Left lobe of liver (tissue), 2 donors: ENCODE data around the gene AGL. TPM values are rescaled to one million over a fixed set of nuclear protein-coding genes. Genes with fewer than 3 reads are reported as not detected.
A peak's percentile ranks its signal among the peaks of the same experiment; 100 is the strongest.
"Not testable (repeated sequence)": the region's sequence is repeated elsewhere in the genome, so short reads cannot be mapped to it uniquely, and the experiment has no call there.

Experiments
- ATAC-seq: fragments of 200-7000 bp; cut with Tn5 transposase; one replicate; pipeline ENCODE4 v1.9.1; 2020; ENCODE audit warnings: mild to moderate bottlenecking, moderate library complexity
- DNase-seq: peaks from one replicate; pipeline ENCODE4 v3.0.0-alpha.2; 2020; ENCODE audit warnings: low spot score
- total RNA-seq: library from RNA; stranded (reverse); gene quantifications from one replicate; pipeline ENCODE4 v1.2.1, GENCODE V29; 2021
- donor health status: DM: no; HTN: no; CAD: no; lungs with moderate emphysema.
- donor health status: DM: no; HTN: yes; CAD: no.

The AGL gene
- total RNA-seq, 1 donor from 2014 or later = 43.1 TPM

GRCh38 chr1:99850459-99851291 is 514 bp downstream of the AGL start:
- ATAC-seq = peak; percentile 27
- no peak for DNase-seq

- no peak for ATAC-seq
- no peak for DNase-seq
These were observed 1.8 kb downstream of the AGL start for GRCh38 chr1:99851850-99852454.

GRCh38 chr1:99852648-99853047 is 2.5 kb downstream of the AGL start:
- no peak for DNase-seq
- ATAC-seq = peak; percentile 48

- ATAC-seq = no peak
- no peak for DNase-seq
These were observed 5.8 kb downstream of the AGL start for GRCh38 chr1:99855914-99856450.

GRCh38 chr1:99857041-99857440 is 6.9 kb downstream of the AGL start:
- DNase-seq, ATAC-seq: not testable (repeated sequence)

GRCh38 chr1:99858286-99858685 is 8.1 kb downstream of the AGL start:
- ATAC-seq = peak; percentile 39

GRCh38 chr1:99858881-99859280 is 8.7 kb downstream of the AGL start:
- ATAC-seq = peak; percentile 88
- DNase-seq = no peak

More at GRCh38 chr1:99858286-99858685, 8.1 kb downstream of the AGL start:
- no peak for DNase-seq

- DNase-seq = no peak
- ATAC-seq = peak; percentile 70
These were observed 10.5 kb downstream of the AGL start for GRCh38 chr1:99860703-99861102.

GRCh38 chr1:99867682-99868081 is 17.5 kb downstream of the AGL start:
- DNase-seq (no peak), ATAC-seq (no peak)

GRCh38 chr1:99869304-99869703 is 19.1 kb downstream of the AGL start:
- ATAC-seq = peak; percentile 68
- no peak for DNase-seq

GRCh38 chr1:99869723-99870122 is 19.6 kb downstream of the AGL start:
- DNase-seq (no peak), ATAC-seq (peak; percentile 81)

GRCh38 chr1:99872063-99872462 is 21.9 kb downstream of the AGL start:
- no peak for DNase-seq
- ATAC-seq = peak; percentile 63

GRCh38 chr1:99877568-99877967 is 27.4 kb downstream of the AGL start:
- no peak for ATAC-seq

GRCh38 chr1:99886179-99886578 is 36.0 kb downstream of the AGL start:
- ATAC-seq = no peak

More at GRCh38 chr1:99877568-99877967, 27.4 kb downstream of the AGL start:
- no peak for DNase-seq

GRCh38 chr1:99886841-99887240 is 36.7 kb downstream of the AGL start:
- no peak for ATAC-seq
- no peak for DNase-seq

More at GRCh38 chr1:99886179-99886578, 36.0 kb downstream of the AGL start:
- no peak for DNase-seq

- DNase-seq (no peak), ATAC-seq (no peak)
These were observed 37.7 kb downstream of the AGL start for GRCh38 chr1:99887890-99888289.

GRCh38 chr1:99891997-99892396 is 41.8 kb downstream of the AGL start:
- ATAC-seq (peak; percentile 59), DNase-seq (no peak)

- not testable (repeated sequence) for DNase-seq, ATAC-seq
These were observed 53.1 kb downstream of the AGL start for GRCh38 chr1:99903278-99903677.

GRCh38 chr1:99906535-99906934 is 56.4 kb downstream of the AGL start:
- ATAC-seq = no peak
- DNase-seq = no peak

GRCh38 chr1:99917214-99917613 is 67.1 kb downstream of the AGL start:
- ATAC-seq (no peak), DNase-seq (no peak)

GRCh38 chr1:99919220-99919619 is 69.1 kb downstream of the AGL start:
- ATAC-seq = no peak

GRCh38 chr1:99934801-99935200 is 84.6 kb downstream of the AGL start:
- ATAC-seq (no peak), DNase-seq (no peak)

More at GRCh38 chr1:99919220-99919619, 69.1 kb downstream of the AGL start:
- no peak for DNase-seq
